ENCODE data around the gene KCNC1. TPM values are rescaled to one million over a fixed set of nuclear protein-coding genes. Genes with fewer than 3 reads are reported as not detected.

Gene KCNC1
- polyA plus RNA-seq, 1 experiment = not detected

DNA sequence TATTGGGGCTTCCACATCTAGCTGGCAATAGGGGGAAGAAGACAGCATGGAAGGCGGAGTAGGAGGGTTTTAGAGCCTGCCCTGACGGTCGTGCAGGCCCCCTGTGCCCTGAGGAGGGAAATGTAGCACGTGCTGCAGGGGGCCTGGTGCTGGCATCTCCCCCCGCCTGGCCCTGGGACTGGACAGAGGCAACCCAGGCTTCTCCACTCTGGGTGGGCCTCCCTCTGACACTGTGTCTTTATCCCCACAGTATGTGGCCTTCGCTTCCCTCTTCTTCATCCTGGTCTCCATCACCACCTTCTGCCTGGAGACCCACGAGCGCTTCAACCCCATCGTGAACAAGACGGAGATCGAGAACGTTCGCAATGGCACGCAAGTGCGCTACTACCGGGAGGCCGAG is 36.8 kb downstream of the KCNC1 start:
- CTCF ChIA-PET = interaction anchor here (1.2 to 7.2 kb wide), 8 partner anchors 10 to 208 kb away, joined by 3 to 65 read pairs (median 8); no protein-coding TSS in a partner anchor
- H3K4me3 ChIP-seq (ENCODE audit: low read depth, low read length) = no peak overlapping the region
- DNase-seq (ENCODE audit: low read depth) = no peak
- H3K36me3 ChIP-seq (ENCODE audit: control insufficient read depth, insufficient read depth, low read length) = no peaks in the 10 kb centered on the region
- TF ChIP-seq, protein P1, sequence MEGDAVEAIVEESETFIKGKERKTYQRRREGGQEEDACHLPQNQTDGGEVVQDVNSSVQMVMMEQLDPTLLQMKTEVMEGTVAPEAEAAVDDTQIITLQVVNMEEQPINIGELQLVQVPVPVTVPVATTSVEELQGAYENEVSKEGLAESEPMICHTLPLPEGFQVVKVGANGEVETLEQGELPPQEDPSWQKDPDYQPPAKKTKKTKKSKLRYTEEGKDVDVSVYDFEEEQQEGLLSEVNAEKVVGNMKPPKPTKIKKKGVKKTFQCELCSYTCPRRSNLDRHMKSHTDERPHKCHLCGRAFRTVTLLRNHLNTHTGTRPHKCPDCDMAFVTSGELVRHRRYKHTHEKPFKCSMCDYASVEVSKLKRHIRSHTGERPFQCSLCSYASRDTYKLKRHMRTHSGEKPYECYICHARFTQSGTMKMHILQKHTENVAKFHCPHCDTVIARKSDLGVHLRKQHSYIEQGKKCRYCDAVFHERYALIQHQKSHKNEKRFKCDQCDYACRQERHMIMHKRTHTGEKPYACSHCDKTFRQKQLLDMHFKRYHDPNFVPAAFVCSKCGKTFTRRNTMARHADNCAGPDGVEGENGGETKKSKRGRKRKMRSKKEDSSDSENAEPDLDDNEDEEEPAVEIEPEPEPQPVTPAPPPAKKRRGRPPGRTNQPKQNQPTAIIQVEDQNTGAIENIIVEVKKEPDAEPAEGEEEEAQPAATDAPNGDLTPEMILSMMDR (IDR thresholded peaks at IDR 0.05; ENCODE audit: insufficient read depth, low read depth, low read length) = no peak
- POLR2A ChIA-PET = interaction anchor here (0.6 kb wide), 1 partner anchor 10 kb away, joined by 3 read pairs; no protein-coding TSS in a partner anchor
- H3K27me3 ChIP-seq (ENCODE audit: control insufficient read depth, insufficient read depth, low read length) = no peaks in the 10 kb centered on the region; the same call in 1 of the 2 replicates

DNA sequence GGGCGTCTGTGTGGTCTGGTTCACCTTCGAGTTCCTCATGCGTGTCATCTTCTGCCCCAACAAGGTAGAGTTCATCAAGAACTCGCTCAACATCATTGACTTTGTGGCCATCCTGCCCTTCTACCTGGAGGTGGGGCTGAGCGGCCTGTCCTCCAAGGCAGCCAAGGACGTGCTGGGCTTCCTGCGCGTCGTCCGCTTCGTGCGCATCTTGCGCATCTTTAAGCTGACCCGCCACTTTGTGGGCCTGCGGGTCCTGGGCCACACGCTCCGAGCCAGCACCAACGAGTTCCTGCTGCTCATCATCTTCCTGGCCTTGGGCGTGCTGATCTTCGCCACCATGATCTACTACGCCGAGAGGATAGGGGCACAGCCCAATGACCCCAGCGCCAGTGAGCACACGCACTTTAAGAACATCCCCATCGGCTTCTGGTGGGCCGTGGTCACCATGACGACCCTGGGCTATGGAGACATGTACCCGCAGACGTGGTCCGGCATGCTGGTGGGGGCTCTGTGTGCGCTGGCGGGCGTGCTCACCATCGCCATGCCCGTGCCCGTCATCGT is 37.3 kb downstream of the KCNC1 start:
- DNase-seq (ENCODE audit: low read depth) = no peak
- H3K27me3 ChIP-seq (ENCODE audit: control insufficient read depth, insufficient read depth, low read length) = no peaks in the 10 kb centered on the region
- H3K4me3 ChIP-seq (ENCODE audit: low read depth, low read length) = no peak overlapping the region
- H3K36me3 ChIP-seq (ENCODE audit: control insufficient read depth, insufficient read depth, low read length) = no peaks in the 10 kb centered on the region
- POLR2A ChIA-PET = no interaction called here
- TF ChIP-seq, protein P1 (IDR thresholded peaks at IDR 0.05; ENCODE audit: insufficient read depth, low read depth, low read length) = no peak
- CTCF ChIA-PET = interaction anchor here (1.6 to 7.2 kb wide), 5 partner anchors 10 to 208 kb away, joined by 6 to 65 read pairs (median 9); no protein-coding TSS in a partner anchor

DNA sequence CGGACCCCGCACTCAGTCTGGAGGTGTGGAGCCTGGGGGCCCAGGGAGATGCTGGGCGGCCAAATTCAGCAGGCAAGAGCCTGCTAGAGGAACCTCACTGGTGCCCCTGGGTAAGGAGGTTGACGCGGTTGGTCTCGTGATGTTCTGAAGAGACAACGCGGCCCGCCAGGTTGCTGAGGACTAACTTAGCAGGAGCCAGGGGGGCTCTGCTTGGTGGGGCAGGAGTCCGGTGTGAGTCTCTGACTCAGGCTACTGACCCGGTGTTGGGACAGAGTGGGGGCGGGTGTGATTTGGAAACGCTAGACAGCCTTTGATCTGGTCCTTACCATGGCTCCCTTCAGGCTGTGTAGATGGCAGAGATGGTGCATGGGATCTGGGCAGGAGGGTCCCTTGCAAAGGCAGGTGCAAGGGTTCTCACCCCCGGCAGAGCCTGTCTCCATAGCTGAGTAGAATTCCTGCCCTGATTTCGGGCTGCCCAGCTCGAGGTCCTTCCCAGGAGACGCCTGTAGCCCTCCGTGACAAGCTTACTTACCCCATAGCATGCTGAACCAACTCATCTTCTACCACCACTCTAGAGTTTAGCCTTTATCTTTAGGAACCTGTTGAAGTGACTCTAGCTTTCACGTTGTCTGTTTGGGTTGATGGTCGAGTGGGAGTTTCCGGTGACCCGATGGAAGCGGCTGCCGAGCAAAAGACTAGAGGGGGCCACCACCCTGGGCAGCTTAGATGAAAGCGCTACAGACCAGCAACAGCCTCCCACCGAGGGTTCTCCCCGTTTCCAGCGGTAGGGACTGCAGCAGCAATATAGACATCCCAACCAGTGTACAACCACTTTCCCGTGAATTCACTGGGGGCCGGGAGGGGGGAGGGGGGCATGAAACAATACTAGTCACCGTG is 38.4 kb downstream of the KCNC1 start:
- no peak overlapping the region for H3K4me3 ChIP-seq (ENCODE audit: low read depth, low read length)
- H3K36me3 ChIP-seq (ENCODE audit: control insufficient read depth, insufficient read depth, low read length) = no peaks in the 10 kb centered on the region
- ChIA-PET POLR2A (no interaction called here), CTCF (interaction anchor here (2.3 to 7.2 kb wide), 2 partner anchors 200 to 206 kb away, joined by 9 to 65 read pairs; no protein-coding TSS in a partner anchor)
- H3K27me3 ChIP-seq (ENCODE audit: control insufficient read depth, insufficient read depth, low read length) = no peaks in the 10 kb centered on the region
- DNase-seq (ENCODE audit: low read depth) = no peak
- TF ChIP-seq, protein P1 (IDR thresholded peaks at IDR 0.05; ENCODE audit: insufficient read depth, low read depth, low read length) = no peak

DNA sequence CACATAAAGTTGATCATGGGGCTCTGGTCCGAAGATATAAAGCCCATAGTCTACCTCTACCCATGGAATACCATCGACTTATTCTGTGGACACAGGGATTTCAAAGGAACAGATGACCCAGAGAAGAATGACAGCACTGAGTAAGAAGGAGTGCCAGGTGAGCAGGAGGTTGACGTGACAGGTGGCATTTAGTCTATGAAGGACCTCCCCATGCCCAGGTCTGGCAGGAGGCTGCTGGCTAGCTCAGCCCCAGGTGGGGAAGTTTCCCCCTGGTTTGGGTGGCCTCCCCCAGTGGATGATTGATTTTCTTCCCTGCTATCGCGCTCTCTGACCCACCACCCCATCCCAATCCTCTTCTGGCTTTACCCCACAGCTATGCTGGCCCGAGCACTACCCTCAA is 39.1 kb downstream of the KCNC1 start:
- Histone ChIP-seq H3K27me3 (ENCODE audit: control insufficient read depth, insufficient read depth, low read length) (no peaks in the 10 kb centered on the region), H3K36me3 (ENCODE audit: control insufficient read depth, insufficient read depth, low read length) (no peaks in the 10 kb centered on the region), H3K4me3 (ENCODE audit: low read depth, low read length) (no peak overlapping the region)
- no peak for DNase-seq (ENCODE audit: low read depth)
- POLR2A ChIA-PET = no interaction called here
- CTCF ChIA-PET = interaction anchor here (1.2 to 7.2 kb wide), 4 partner anchors 50 to 206 kb away, joined by 3 to 65 read pairs (median 6); no protein-coding TSS in a partner anchor
- TF ChIP-seq, protein P1 (IDR thresholded peaks at IDR 0.05; ENCODE audit: insufficient read depth, low read depth, low read length) = no peak
